ENCODE results near the gene MYH15.

DNA sequence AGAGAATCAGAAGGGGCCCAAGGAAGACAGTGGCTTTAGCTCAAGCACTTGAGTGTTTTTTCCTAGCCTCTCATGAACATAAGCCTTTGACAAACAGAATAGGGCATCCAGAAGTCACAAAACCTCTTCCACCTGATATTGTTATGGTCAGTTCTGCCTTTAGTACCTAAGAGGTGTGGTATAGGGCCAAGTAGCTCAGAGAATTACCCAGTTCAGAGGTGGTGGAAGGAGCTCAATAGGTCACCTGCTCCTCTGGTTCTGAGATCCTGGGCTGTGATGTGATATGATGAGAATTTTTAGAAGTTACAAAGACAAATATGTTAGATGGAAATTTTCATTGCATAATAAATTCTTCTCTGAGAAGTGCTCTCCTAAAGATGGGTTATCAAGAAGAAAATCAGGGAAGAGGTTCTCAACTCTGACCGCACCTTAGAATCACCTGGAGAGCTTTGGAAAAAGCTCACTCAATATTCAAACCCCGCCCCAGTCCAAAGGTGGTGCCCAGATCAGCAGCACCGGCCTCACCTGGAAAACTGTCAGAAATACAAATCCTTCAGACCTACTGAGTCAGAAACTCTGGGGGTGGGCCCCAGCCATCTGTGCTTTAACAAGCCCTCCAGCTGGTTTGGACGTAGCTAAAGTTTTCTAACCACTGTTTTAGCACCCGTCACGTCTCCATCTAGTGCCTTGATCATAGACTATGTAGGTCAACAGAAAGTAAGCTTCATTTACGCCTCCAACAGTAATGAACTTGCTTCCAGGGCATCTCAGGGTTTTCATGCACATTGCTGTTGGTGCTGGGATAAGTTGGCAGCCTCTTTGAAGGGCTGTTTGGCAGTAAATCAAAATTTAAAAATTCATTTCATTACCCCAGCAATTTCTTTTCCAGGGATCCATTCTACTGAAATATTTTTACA lies 101.3 kb downstream of the MYH15 start:
- TF ChIP-seq FOS (IDR thresholded peaks at IDR 0.05; ENCODE audit: low read depth, low read length) (no peak), POLR2A (IDR thresholded peaks at IDR 0.05; ENCODE audit: low read depth, low read length) (no peak), RFX5 (IDR thresholded peaks at IDR 0.05; ENCODE audit: low read depth, low read length) (no peak)
- TF ChIP-seq, protein P1, sequence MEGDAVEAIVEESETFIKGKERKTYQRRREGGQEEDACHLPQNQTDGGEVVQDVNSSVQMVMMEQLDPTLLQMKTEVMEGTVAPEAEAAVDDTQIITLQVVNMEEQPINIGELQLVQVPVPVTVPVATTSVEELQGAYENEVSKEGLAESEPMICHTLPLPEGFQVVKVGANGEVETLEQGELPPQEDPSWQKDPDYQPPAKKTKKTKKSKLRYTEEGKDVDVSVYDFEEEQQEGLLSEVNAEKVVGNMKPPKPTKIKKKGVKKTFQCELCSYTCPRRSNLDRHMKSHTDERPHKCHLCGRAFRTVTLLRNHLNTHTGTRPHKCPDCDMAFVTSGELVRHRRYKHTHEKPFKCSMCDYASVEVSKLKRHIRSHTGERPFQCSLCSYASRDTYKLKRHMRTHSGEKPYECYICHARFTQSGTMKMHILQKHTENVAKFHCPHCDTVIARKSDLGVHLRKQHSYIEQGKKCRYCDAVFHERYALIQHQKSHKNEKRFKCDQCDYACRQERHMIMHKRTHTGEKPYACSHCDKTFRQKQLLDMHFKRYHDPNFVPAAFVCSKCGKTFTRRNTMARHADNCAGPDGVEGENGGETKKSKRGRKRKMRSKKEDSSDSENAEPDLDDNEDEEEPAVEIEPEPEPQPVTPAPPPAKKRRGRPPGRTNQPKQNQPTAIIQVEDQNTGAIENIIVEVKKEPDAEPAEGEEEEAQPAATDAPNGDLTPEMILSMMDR (conservative IDR thresholded peaks at IDR 0.05; ENCODE audit: low read depth, low read length): no peak

Measured in IMR-90 (cell line).